T-cell (primary cell): Measurements from ENCODE around the gene ALKBH3. TPM values are rescaled to one million over a fixed set of nuclear protein-coding genes. Genes with fewer than 3 reads are reported as not detected.

ENCODE experiments used
- ATAC-seq, 4 experiments: fragments of 200-7000 bp in 3 of 4; fragments of 150-1000 bp in 1 of 4; cut with Tn5 transposase; replicated peaks in 1 of 4; 1 replicate in 3 of 4; 2 replicates in 1 of 4; pipeline ENCODE4 v1.10.0; 2021; ENCODE audit warnings: moderate library complexity in 3 of 4, mild to moderate bottlenecking in 2 of 4, moderate number of reproducible peaks in 1 of 4
- CTCF ChIA-PET, 2 donors: fragments of 300-600 bp; sonication (Branson Sonifier 250); formaldehyde crosslinking; loops; one replicate each; lab custom pipeline; 2022; ENCODE audit warnings: antibody characterized with exemption in 2 of 2; lab: Charles Lee
- POLR2A ChIA-PET, 2 donors: fragments of 300-600 bp; sonication (Branson Sonifier 250); formaldehyde crosslinking; loops; one replicate each; lab custom pipeline; 2022; ENCODE audit warnings: antibody characterized with exemption in 2 of 2; lab: Charles Lee
- DNase-seq, 35 experiments: peaks; one replicate each; pipeline versions ENCODE4 v3.0.0 to v3.0.0-alpha.2; 2013 to 2023
- H3K27ac ChIP-seq: one replicate; pipeline ENCODE4 v1.5.1; 2013; ENCODE audit warnings: low read length
- H3K27me3 ChIP-seq, 2 experiments: replicated peaks in 1 of 2; 1 replicate in 1 of 2; 2 replicates in 1 of 2; pipeline versions ENCODE4 v1.6.1 to v1.7.0; 2013; ENCODE audit warnings: low read length in 1 of 2, mixed read lengths in 1 of 2; ENCODE audit not compliant: control insufficient read depth in 2 of 2, insufficient read depth in 2 of 2; ENCODE audit errors: extremely low read depth in 1 of 2
- H3K36me3 ChIP-seq, 2 donors: 1 replicate in 1 of 2; 2 replicates in 1 of 2; pipeline versions ENCODE4 v1.6.1 to v1.7.0; 2013; ENCODE audit warnings: low read length in 1 of 2; ENCODE audit not compliant: control insufficient read depth in 2 of 2, insufficient read depth in 1 of 2; ENCODE audit errors: extremely low read depth in 1 of 2
- H3K4me1 ChIP-seq, 2 experiments: 1 replicate in 1 of 2; 2 replicates in 1 of 2; pipeline versions ENCODE4 v1.6.1 to v1.7.0; 2013; ENCODE audit warnings: low read length in 2 of 2, mixed read lengths in 1 of 2; ENCODE audit not compliant: insufficient read depth in 2 of 2, control insufficient read depth in 1 of 2; ENCODE audit errors: extremely low read depth in 1 of 2
- H3K4me3 ChIP-seq, 2 donors: 1 replicate in 1 of 2; 2 replicates in 1 of 2; pipeline versions ENCODE4 v1.5.1 to v1.7.0; 2013; ENCODE audit warnings: mild to moderate bottlenecking in 2 of 2, low read length in 1 of 2, moderate library complexity in 1 of 2; ENCODE audit not compliant: control insufficient read depth in 1 of 2; ENCODE audit errors: extremely low read depth in 1 of 2
- H3K9me3 ChIP-seq: 2 replicates; pipeline ENCODE4 v1.7.0; 2013
- H3K27ac Mint-ChIP-seq, 2 donors: one replicate each; pipeline ENCODE4 v1.8.0; 2020 to 2021; ENCODE audit warnings: mild to moderate bottlenecking in 2 of 2, mixed read lengths in 2 of 2
- H3K27me3 Mint-ChIP-seq, 2 donors: one replicate each; pipeline ENCODE4 v1.8.0; 2021 to 2022; ENCODE audit warnings: mixed read lengths in 2 of 2
- H3K36me3 Mint-ChIP-seq: one replicate; pipeline ENCODE4 v1.8.0; 2021; ENCODE audit warnings: mixed read lengths
- H3K4me1 Mint-ChIP-seq, 3 donors: one replicate each; pipeline ENCODE4 v1.8.0; 2020 to 2022; ENCODE audit warnings: mixed read lengths in 3 of 3, mild to moderate bottlenecking in 1 of 3
- H3K4me3 Mint-ChIP-seq, 3 donors: one replicate each; pipeline ENCODE4 v1.8.0; 2020 to 2022; ENCODE audit warnings: mild to moderate bottlenecking in 3 of 3, mixed read lengths in 3 of 3, moderate library complexity in 3 of 3
- H3K9me3 Mint-ChIP-seq, 3 donors: one replicate each; pipeline ENCODE4 v1.8.0; 2020 to 2022; ENCODE audit warnings: mixed read lengths in 3 of 3
- WGBS: methylation state at CpG from one replicate; pipeline ENCODE4 v1.1.5; 2013; ENCODE audit warnings: missing lambda C conversion rate; ENCODE audit not compliant: insufficient coverage; 5-methylcytosine and 5-hydroxymethylcytosine counted together
- total RNA-seq, 35 experiments: library from RNA in 6 of 35; stranded (reverse) in 6 of 35; fragments of 120-200 nt in 1 of 35; gene quantifications; one replicate each; pipeline versions ENCODE4 v1.2.1 to v1.2.4 and lab custom pipeline; 2013 to 2026

ALKBH3 gene
- total RNA-seq, 5 donors from 2014 or later (not counting 1 experiment from before 2014, with no cell fraction given) = 21.6 to 36.9 (median 34.1) TPM

- WGBS = no CpG with 5 or more reads among the region's 6 CpGs
- Histone ChIP-seq H3K27ac (no peak overlapping the region), H3K4me1 (no peaks in the 10 kb centered on the region), H3K9me3 (no peaks in the 10 kb centered on the region), H3K4me3 (no peak overlapping the region), H3K27me3 (peaks cover 2 to 25% of the 10 kb centered on the region in 2 experiments), H3K36me3 (no peaks in the 10 kb centered on the region)
- Mint-ChIP-seq H3K4me3 (no peak overlapping the region), H3K27me3 (peaks cover 46 to 47% of the 10 kb centered on the region in 2 donors), H3K4me1 (no peaks in the 10 kb centered on the region), H3K36me3 (no peaks in the 10 kb centered on the region), H3K9me3 (no peaks in the 10 kb centered on the region), H3K27ac (no peak overlapping the region)
- CTCF ChIA-PET = no interaction called here
- DNase-seq (no peak), ATAC-seq (no peak)
- POLR2A ChIA-PET = no interaction called here
These were observed 71.4 kb downstream of the ALKBH3 start for GRCh38 chr11:43952020-43952400.

- no peak overlapping the region for H3K27ac Mint-ChIP-seq
- no peaks in the 10 kb centered on the region for H3K4me1 ChIP-seq
- no peak overlapping the region for H3K27ac ChIP-seq
- no peak overlapping the region for H3K4me3 Mint-ChIP-seq
- no peaks in the 10 kb centered on the region for H3K36me3 ChIP-seq
- DNase-seq = no peak
- POLR2A ChIA-PET = no interaction called here
- H3K27me3 ChIP-seq = peaks cover 2 to 18% of the 10 kb centered on the region in 2 experiments
- H3K4me1 Mint-ChIP-seq = no peaks in the 10 kb centered on the region
- no peaks in the 10 kb centered on the region for H3K9me3 ChIP-seq
- H3K4me3 ChIP-seq = no peak overlapping the region
- 87% methylated on average over 10 of the region's 12 CpGs for WGBS
- peaks cover 41% of the 10 kb centered on the region in 2 donors for H3K27me3 Mint-ChIP-seq
- CTCF ChIA-PET = no interaction called here
- H3K36me3 Mint-ChIP-seq = no peaks in the 10 kb centered on the region
- no peak for ATAC-seq
- H3K9me3 Mint-ChIP-seq = no peaks in the 10 kb centered on the region
These were observed 72.0 kb downstream of the ALKBH3 start for GRCh38 chr11:43952401-43953342.

- ATAC-seq (no peak), DNase-seq (no peak)
- no peak overlapping the region for H3K4me3 Mint-ChIP-seq
- H3K27ac Mint-ChIP-seq = no peak overlapping the region
- Histone ChIP-seq H3K27me3 (peaks cover 2 to 11% of the 10 kb centered on the region in 2 experiments), H3K4me1 (no peaks in the 10 kb centered on the region), H3K9me3 (no peaks in the 10 kb centered on the region), H3K36me3 (no peaks in the 10 kb centered on the region), H3K27ac (no peak overlapping the region), H3K4me3 (no peak overlapping the region)
- no peaks in the 10 kb centered on the region for H3K36me3 Mint-ChIP-seq
- CTCF ChIA-PET = no interaction called here
- POLR2A ChIA-PET = no interaction called here
- peaks cover 40 to 44% of the 10 kb centered on the region in 2 donors for H3K27me3 Mint-ChIP-seq
- no CpG with 5 or more reads among the region's 6 CpGs for WGBS
- H3K4me1 Mint-ChIP-seq = no peaks in the 10 kb centered on the region
- H3K9me3 Mint-ChIP-seq = peaks cover 0 to 3% (median 3%) of the 10 kb centered on the region in 3 donors
These were observed 72.9 kb downstream of the ALKBH3 start for GRCh38 chr11:43953521-43953920.

- no peak for ATAC-seq
- peaks cover 33 to 38% of the 10 kb centered on the region in 2 donors for H3K27me3 Mint-ChIP-seq
- H3K36me3 Mint-ChIP-seq = no peaks in the 10 kb centered on the region
- no peak overlapping the region for H3K27ac Mint-ChIP-seq
- H3K9me3 Mint-ChIP-seq = peaks cover 0 to 5% (median 5%) of the 10 kb centered on the region in 3 donors
- 84% methylated on average over 3 of the region's 7 CpGs for WGBS
- POLR2A ChIA-PET = no interaction called here
- CTCF ChIA-PET = no interaction called here
- no peaks in the 10 kb centered on the region for H3K4me1 Mint-ChIP-seq
- H3K27ac ChIP-seq = no peak overlapping the region
- H3K4me1 ChIP-seq = no peaks in the 10 kb centered on the region
- no peaks in the 10 kb centered on the region for H3K9me3 ChIP-seq
- H3K27me3 ChIP-seq = peaks cover 2 to 6% of the 10 kb centered on the region in 2 experiments
- H3K36me3 ChIP-seq = no peaks in the 10 kb centered on the region
- H3K4me3 ChIP-seq = no peak overlapping the region
- no peak overlapping the region for H3K4me3 Mint-ChIP-seq
- DNase-seq = no peak
These were observed 73.6 kb downstream of the ALKBH3 start for GRCh38 chr11:43954241-43954640.

GRCh38 chr11:43955381-43956118, 74.9 kb downstream of the ALKBH3 start:
- Histone ChIP-seq H3K9me3 (no peaks in the 10 kb centered on the region), H3K4me3 (no peak overlapping the region), H3K36me3 (no peaks in the 10 kb centered on the region), H3K4me1 (no peaks in the 10 kb centered on the region), H3K27me3 (peaks cover 2 to 14% of the 10 kb centered on the region in 2 experiments), H3K27ac (no peak overlapping the region)
- POLR2A ChIA-PET = interaction anchor here in 1 of 2 donors (0.6 kb wide), 1 partner anchor 72 kb away, joined by 3 read pairs; no protein-coding TSS in a partner anchor
- Mint-ChIP-seq H3K9me3 (peaks cover 0 to 5% (median 5%) of the 10 kb centered on the region in 3 donors), H3K27me3 (peaks cover 27 to 34% of the 10 kb centered on the region in 2 donors), H3K27ac (no peak overlapping the region), H3K4me3 (no peak overlapping the region), H3K4me1 (no peaks in the 10 kb centered on the region), H3K36me3 (no peaks in the 10 kb centered on the region)
- ATAC-seq = no peak
- DNase-seq = no peak
- CTCF ChIA-PET = no interaction called here
- whole genome bisulfite sequencing = 60% methylated on average over 2 of the region's 5 CpGs

- ATAC-seq = no peak
- Mint-ChIP-seq H3K36me3 (no peaks in the 10 kb centered on the region), H3K4me1 (no peaks in the 10 kb centered on the region), H3K27me3 (peaks cover 29 to 35% of the 10 kb centered on the region in 2 donors), H3K9me3 (peaks cover 0 to 5% (median 5%) of the 10 kb centered on the region in 3 donors), H3K27ac (no peak overlapping the region), H3K4me3 (no peak overlapping the region)
- Histone ChIP-seq H3K27me3 (peaks cover 0 to 10% of the 10 kb centered on the region in 2 experiments), H3K4me1 (no peaks in the 10 kb centered on the region), H3K27ac (no peak overlapping the region), H3K9me3 (no peaks in the 10 kb centered on the region), H3K4me3 (no peak overlapping the region), H3K36me3 (no peaks in the 10 kb centered on the region)
- WGBS = 92% methylated on average over 2 of the region's 4 CpGs
- no peak for DNase-seq
- ChIA-PET POLR2A (no interaction called here), CTCF (no interaction called here)
These were observed 76.9 kb downstream of the ALKBH3 start for GRCh38 chr11:43957571-43957970.
